ENCODE data around the gene USP12. TPM values are rescaled to one million over a fixed set of nuclear protein-coding genes. Genes with fewer than 3 reads are reported as not detected.

USP12 gene
- total RNA-seq, 4 donors from 2014 or later: 16.9 to 26.7 (median 22.6) TPM

GRCh38 chr13:27200413-27201070 is 28.9 kb upstream of the USP12 start:
- H3K27me3 ChIP-seq: no peaks in the 10 kb centered on the region
- no peak overlapping the region for H3K4me3 ChIP-seq
- no peak overlapping the region for H3K27ac ChIP-seq
- peaks cover 0 to 10% (median 0%) of the 10 kb centered on the region in 4 donors for H3K9me3 ChIP-seq
- WGBS, 2 donors: 20 to 36% methylated on average over 1 of the region's 1 CpG
- no peak for DNase-seq (ENCODE audit: low spot score in 2 of 2)
- TF ChIP-seq, protein P1, sequence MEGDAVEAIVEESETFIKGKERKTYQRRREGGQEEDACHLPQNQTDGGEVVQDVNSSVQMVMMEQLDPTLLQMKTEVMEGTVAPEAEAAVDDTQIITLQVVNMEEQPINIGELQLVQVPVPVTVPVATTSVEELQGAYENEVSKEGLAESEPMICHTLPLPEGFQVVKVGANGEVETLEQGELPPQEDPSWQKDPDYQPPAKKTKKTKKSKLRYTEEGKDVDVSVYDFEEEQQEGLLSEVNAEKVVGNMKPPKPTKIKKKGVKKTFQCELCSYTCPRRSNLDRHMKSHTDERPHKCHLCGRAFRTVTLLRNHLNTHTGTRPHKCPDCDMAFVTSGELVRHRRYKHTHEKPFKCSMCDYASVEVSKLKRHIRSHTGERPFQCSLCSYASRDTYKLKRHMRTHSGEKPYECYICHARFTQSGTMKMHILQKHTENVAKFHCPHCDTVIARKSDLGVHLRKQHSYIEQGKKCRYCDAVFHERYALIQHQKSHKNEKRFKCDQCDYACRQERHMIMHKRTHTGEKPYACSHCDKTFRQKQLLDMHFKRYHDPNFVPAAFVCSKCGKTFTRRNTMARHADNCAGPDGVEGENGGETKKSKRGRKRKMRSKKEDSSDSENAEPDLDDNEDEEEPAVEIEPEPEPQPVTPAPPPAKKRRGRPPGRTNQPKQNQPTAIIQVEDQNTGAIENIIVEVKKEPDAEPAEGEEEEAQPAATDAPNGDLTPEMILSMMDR (IDR thresholded peaks at IDR 0.05): no peak
- TF ChIP-seq POLR2A (IDR thresholded peaks at IDR 0.05): no peak
- TF ChIP-seq EP300 (IDR thresholded peaks at IDR 0.05): no peak
- no peaks in the 10 kb centered on the region for H3K4me1 ChIP-seq
- H3K36me3 ChIP-seq: no peaks in the 10 kb centered on the region

GRCh38 chr13:27199696-27200095 is 28.1 kb upstream of the USP12 start:
- Histone ChIP-seq H3K4me1 (no peaks in the 10 kb centered on the region), H3K9me3 (peaks cover 0 to 10% (median 0%) of the 10 kb centered on the region in 4 donors), H3K4me3 (no peak overlapping the region), H3K27me3 (no peaks in the 10 kb centered on the region), H3K36me3 (no peaks in the 10 kb centered on the region), H3K27ac (no peak overlapping the region)
- WGBS, 2 donors: 32 to 39% methylated on average over 2 of the region's 2 CpGs
- no peak for TF ChIP-seq EP300 (IDR thresholded peaks at IDR 0.05)
- TF ChIP-seq, protein P1 (IDR thresholded peaks at IDR 0.05): no peak
- DNase-seq (ENCODE audit: low spot score in 2 of 2): no peak

DNA sequence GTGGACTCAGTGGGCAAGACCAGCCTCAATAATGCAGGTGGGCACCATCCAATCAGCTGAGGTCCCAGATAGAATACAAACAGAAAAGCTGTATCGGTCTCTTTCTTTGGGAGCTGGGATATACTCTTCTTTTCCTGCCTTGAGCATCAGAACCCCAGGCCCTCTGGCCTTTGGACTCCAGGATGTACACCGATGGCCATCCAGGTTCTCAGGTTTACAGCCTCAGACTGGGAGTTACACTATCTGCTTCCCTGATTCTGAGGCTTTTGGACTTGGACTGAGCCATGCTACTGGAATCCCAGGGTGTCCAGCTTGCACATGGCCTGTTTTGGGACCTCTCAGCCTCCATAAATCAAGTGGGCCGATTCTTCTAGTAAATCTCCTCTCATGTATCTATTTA is 27.6 kb upstream of the USP12 start:
- Histone ChIP-seq H3K4me3 (no peak overlapping the region), H3K27ac (no peak overlapping the region), H3K4me1 (no peaks in the 10 kb centered on the region), H3K36me3 (no peaks in the 10 kb centered on the region), H3K9me3 (peaks cover 0 to 10% (median 0%) of the 10 kb centered on the region in 4 donors), H3K27me3 (no peaks in the 10 kb centered on the region)
- WGBS, 2 donors: 87 to 92% methylated on average over 3 of the region's 3 CpGs
- DNase-seq (ENCODE audit: low spot score in 2 of 2): no peak
- no peak for TF ChIP-seq EP300 (IDR thresholded peaks at IDR 0.05)

DNA sequence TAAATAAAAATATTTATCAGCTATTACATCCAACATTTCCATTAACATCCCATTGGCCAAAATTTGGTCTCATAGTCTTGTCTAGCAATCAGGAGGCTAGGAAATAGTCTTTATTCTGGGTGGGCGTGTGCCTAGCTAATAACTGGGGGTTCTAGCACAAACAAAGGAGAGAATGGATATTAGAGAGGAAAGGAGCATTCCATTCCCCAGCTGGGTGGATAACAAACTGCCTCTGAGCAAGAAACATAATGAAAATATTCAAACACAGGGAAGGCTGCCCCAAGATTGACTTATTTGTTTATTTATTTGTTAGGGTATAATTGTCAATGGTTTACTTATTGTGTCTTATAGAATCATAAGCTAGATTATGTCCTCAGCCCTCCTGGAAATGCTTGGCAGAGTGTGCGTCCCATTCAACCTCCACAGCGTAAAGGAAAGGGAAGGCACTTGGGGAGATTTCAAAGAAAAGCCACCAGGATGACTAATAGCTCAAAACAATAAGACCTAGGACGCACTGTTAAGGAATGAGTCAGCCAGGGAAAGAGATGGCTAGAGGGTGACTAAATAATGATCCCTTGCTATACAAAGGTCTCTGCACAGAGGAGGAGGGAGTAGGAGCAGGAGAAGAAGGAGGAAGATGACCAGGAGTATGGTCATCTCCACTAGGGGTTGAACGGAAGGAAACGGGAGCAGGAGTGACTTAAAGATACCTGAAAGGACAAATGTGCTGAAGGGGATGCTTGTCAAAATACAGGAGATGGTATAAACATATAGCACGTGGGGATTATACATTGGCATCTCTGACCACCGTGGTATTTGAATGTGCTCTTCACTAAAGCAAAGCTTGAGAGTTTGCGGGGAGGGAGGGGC is 23.5 kb upstream of the USP12 start:
- no peak for TF ChIP-seq POLR2A (IDR thresholded peaks at IDR 0.05)
- TF ChIP-seq EP300 (IDR thresholded peaks at IDR 0.05): peak in 1 of 2 donors; percentile 22
- TF ChIP-seq, protein P1 (IDR thresholded peaks at IDR 0.05): no peak
- no peak overlapping the region for H3K4me3 ChIP-seq
- no peaks in the 10 kb centered on the region for H3K4me1 ChIP-seq
- H3K27me3 ChIP-seq: no peaks in the 10 kb centered on the region
- peak overlapping the region in 1 of 4 donors; percentile 7 for H3K27ac ChIP-seq
- no peaks in the 10 kb centered on the region for H3K36me3 ChIP-seq
- no peak for DNase-seq (ENCODE audit: low spot score in 2 of 2)
- H3K9me3 ChIP-seq: peaks cover 0 to 10% (median 0%) of the 10 kb centered on the region in 4 donors
- 58 to 64% methylated on average over 9 of the region's 9 CpGs for WGBS, 2 donors

DNA sequence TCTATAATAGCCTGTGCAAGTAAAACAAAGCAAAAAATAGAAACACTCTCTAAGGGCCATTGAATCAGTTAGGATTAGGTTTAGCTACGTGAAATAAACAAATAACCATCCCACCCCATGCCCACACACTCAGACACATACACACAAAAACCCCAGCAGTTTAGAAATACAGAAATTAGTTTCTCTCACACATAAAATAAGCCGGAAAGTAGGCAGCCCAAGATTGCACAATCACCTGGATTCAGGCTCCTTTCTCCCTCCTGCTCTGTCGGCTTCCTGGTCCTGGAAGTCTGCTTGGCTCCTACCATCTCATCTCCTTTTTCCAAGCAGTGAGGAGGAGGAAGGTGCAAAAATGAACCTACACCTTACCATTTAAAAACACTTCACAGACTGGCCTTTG is 22.6 kb upstream of the USP12 start:
- no peaks in the 10 kb centered on the region for H3K4me1 ChIP-seq
- H3K27me3 ChIP-seq: no peaks in the 10 kb centered on the region
- no peak overlapping the region for H3K27ac ChIP-seq
- peaks cover 0 to 10% (median 0%) of the 10 kb centered on the region in 4 donors for H3K9me3 ChIP-seq
- no peak for TF ChIP-seq POLR2A (IDR thresholded peaks at IDR 0.05)
- no peak for TF ChIP-seq EP300 (IDR thresholded peaks at IDR 0.05)
- TF ChIP-seq, protein P1 (IDR thresholded peaks at IDR 0.05): no peak
- DNase-seq (ENCODE audit: low spot score in 2 of 2): no peak
- WGBS, 2 donors: 76 to 83% methylated on average over 3 of the region's 3 CpGs
- H3K4me3 ChIP-seq: no peak overlapping the region
- H3K36me3 ChIP-seq: no peaks in the 10 kb centered on the region

All from tibial nerve (tissue), 4 donors.